Measurements from ENCODE around the gene VCAM1.
A peak's percentile ranks its signal among the peaks of the same experiment; 100 is the strongest.

The VCAM1 gene, protein sequence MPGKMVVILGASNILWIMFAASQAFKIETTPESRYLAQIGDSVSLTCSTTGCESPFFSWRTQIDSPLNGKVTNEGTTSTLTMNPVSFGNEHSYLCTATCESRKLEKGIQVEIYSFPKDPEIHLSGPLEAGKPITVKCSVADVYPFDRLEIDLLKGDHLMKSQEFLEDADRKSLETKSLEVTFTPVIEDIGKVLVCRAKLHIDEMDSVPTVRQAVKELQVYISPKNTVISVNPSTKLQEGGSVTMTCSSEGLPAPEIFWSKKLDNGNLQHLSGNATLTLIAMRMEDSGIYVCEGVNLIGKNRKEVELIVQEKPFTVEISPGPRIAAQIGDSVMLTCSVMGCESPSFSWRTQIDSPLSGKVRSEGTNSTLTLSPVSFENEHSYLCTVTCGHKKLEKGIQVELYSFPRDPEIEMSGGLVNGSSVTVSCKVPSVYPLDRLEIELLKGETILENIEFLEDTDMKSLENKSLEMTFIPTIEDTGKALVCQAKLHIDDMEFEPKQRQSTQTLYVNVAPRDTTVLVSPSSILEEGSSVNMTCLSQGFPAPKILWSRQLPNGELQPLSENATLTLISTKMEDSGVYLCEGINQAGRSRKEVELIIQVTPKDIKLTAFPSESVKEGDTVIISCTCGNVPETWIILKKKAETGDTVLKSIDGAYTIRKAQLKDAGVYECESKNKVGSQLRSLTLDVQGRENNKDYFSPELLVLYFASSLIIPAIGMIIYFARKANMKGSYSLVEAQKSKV

DNA sequence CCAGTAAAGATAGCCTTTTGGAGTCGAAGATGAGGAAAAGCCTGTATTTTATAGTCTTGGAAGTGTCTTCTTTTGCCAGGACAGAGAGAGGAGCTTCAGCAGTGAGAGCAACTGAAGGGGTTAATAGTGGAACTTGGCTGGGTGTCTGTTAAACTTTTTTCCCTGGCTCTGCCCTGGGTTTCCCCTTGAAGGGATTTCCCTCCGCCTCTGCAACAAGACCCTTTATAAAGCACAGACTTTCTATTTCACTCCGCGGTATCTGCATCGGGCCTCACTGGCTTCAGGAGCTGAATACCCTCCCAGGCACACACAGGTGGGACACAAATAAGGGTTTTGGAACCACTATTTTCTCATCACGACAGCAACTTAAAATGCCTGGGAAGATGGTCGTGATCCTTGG, at the start of gene VCAM1:
Gene VCAM1 (plus strand): TSS at position 253 of the 400 bp plus-strand sequence. CDS start 119 bp downstream, at position 372.
- DNase-seq, result no peak

- no peak for DNase-seq
Observed at GRCh38 chr1:100670083-100670482, 49.5 kb upstream of the VCAM1 start.

GRCh38 chr1:100671601-100672000, 47.9 kb upstream of the VCAM1 start:
- no peak for DNase-seq

DNA sequence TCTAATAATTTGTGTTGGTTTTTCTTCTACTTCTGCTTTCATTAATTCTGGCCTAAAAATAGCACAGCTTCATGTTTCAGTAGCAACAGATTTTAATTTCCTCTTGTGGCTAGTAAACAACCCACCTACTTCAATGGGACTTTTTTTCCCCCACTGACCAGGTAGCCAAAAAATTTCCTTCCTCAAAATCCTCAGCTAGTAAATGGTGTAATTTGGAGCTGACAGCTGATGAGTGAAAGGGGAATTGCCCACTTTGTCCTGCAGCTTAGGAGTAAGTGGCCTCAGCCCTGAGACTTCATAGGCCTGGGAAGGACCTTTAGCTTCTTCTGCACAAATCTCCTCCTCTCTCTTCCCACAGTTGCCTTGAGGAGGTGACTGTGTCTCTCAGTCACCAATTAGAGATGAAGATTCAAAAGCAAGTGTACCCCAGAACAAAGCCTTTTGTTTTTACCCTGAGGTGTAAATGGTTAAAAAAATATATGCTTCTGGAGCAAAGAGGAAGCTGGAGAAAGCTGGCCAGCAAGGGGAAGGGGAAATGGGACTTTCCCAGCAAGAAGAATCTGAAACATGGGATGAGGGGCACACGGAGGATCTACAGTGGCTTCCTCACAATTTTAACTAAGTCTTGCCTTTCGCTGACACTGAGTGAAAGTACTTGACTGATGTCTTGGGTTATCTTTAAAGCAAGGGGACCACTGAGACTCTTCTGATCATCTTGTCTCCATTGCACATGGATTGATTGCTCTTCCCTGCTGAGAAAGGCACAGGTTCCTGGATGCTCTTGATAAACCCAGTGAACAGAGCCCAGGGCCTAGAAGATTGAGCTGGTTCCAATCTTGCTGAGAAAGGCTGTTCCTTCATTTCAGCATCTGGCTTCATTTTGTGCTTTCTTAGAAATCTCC, 35.8 kb upstream of the VCAM1 start:
- DNase-seq, result no peak

DNA sequence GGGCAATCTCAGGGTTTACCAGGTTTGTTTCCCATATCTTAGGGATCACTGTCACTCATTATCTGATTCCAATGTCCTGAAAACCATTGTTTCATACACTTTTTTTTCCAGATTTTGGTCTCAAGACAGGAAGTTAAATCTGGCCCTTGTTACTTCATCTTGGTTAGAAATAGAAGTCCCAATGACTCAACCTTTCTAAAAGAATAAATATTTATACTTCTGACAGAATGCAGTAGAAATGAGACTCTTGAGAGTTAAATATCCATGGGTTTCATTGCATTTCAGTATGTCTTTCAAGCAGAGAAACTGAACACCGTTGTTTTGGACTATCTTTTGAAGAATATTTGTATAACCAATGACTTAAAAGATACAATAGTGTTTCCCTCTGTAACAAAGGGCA, 19.8 kb upstream of the VCAM1 start:
- DNase-seq, result no peak

DNA sequence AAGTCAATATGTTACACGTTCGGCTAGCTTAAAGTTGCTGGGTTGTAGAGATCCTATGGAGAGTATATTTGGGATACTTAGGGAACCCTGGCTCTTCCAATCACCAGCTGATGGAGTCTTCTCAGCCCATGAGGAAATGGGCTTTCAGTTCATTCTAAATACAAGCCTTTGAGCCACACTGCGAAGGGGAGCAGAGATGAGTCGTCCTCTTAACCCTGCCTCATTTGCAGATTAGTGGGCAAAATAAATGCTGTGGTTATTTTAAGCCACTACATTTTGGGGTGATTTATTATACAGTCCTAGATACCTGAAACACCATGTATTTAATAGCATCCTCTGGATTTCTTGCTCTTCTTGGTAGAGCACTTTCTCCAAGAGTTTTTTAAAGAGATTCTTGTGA, 19.0 kb upstream of the VCAM1 start:
- DNase-seq, result no peak

DNA sequence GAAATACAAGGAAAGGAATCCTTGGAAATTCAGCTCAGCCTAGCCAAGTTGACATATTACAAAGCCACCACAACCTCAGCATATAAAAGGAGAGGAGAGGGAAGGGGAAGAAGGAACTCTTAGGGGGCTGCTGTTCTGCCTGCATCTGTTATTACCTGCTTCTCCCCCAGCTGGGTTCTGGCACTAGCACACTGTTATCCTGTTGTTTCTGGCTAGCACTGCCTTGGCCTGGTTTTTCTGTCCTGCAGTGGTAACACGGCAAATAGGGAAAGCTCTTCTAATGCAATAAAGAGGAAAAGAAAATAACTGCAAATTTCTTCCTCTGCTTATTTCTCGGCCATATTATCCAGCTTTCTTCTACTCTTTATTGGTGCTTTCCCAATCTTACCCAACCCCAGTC, 16.5 kb upstream of the VCAM1 start:
- no peak for DNase-seq

DNA sequence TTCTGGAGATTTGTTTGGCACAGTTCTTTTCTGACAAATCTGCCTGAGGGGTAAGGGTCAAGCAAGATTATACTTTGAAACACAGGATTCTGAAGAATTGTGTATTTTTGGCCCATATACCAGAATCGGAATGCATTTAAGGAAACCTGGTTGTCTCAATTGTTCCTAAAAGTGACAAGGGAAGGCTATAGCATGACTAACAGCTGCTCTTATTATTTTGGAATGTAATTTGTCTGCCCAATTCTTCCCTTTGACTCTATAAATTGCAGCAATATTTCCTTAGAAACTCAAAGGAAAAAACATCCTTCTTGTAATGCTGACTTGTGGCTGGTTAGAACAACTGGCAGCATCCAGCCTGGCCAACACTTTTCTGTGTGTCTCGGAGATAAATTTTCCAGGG, 15.8 kb upstream of the VCAM1 start:
- no peak for DNase-seq

DNA sequence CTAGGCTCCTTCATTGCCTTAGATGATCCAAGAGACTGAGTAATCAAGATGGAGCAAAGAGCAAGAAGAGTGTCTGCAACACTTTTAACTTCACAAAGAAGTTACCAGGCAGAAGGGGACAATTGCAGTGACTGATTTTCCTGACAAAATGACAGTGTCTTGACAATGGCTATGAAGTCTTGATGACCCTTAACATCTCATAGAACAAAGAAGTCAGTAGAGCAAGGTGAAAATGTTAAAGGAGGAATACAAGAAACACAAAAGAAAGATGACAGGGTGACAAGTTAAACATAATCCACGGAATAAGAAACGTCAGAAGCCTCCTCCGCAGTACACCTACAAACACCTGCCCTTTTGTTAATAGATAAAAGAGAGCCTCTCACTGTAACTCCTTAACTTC, 15.1 kb upstream of the VCAM1 start:
- DNase-seq, result no peak

GRCh38 chr1:100706296-100706695, 13.2 kb upstream of the VCAM1 start:
- no peak for DNase-seq

DNA sequence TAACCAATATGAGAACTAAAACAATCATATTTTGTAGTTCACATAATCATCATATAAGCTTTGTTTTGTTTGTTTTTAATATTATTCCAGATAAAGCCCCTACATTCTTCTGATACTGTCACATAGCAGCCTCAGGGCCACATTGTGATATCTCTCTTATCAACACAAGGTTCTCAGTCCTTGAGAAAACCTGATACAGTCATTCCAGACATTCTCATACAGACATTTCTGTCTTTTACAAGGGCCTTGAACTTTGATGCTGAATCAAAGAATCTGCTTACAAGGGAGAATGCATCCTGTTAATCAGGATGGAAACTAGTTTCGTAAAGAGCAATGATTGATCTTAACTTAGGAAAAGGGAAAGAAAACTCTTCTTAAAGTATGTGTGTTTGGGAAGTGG, 12.7 kb upstream of the VCAM1 start:
- DNase-seq, result no peak

DNA sequence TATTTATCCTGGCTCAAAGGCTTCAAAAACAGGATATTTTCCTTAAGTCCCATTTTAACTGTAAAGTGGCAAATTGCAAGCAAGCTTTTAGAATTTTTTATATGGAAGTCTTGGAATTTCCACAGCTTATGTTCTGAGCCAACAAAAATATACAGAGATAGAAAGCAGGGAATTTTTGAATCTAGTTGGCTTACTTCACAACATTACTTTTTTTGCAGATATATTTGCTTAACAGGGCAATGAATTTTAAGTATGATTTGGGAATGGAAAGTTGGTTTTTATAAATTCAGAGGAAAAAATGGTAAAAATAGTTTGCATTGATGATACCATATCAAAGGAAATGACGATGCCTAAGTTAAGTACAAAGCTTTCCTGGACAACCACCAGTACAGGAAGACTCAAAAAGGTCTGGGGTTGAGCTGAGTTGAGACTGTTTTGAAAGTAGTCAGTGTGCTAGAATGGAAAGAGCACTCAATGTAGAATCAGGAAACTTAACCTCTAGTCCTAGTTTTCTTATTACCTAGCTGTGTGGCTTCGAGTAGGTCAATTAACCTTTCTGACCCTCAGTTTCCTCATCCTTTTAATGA, 11.0 kb upstream of the VCAM1 start:
- no peak for DNase-seq

- no peak for DNase-seq
Observed at GRCh38 chr1:100710906-100711682, 8.4 kb upstream of the VCAM1 start.

- DNase-seq, result peak; percentile 82
Observed at GRCh38 chr1:100713027-100713426, 6.5 kb upstream of the VCAM1 start.

DNA sequence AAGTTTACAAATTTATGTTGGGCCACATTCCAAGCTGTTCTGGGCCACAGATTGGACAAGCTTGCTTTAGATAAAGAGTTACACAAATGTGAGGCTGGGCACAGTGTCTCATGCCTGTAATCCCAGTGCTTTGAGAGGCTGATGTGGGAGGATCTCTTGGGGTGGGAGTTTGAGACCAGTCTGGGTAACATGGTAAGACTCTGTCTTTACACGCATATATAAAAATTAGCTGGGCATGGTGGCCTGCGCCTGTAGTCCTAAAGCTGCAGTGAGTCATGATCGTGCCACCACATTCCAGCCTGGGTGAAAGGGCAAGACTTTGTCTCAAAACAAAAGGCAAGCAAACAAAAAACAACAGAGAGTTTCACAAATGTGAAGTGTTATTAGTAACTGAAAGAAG, 5.9 kb upstream of the VCAM1 start:
- no peak for DNase-seq

DNA sequence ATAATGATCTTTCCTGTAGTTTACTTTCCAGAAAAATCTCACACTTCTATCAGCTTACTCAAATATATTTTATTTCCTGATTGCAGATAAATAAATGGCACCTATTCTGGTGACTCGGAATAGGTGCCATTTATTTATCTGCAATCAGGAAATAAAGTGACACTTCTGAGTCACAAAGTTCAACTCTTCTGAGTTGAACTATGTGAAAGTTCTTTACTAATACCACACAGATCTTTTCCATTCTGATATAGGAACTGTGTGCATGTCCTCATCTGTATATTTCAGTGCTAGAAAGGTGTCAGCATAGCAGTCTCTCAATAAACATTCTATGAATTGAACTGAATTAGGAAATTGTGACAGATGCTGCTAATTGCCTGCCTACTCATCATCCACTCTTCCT, 4.9 kb upstream of the VCAM1 start:
- no peak for DNase-seq

DNA sequence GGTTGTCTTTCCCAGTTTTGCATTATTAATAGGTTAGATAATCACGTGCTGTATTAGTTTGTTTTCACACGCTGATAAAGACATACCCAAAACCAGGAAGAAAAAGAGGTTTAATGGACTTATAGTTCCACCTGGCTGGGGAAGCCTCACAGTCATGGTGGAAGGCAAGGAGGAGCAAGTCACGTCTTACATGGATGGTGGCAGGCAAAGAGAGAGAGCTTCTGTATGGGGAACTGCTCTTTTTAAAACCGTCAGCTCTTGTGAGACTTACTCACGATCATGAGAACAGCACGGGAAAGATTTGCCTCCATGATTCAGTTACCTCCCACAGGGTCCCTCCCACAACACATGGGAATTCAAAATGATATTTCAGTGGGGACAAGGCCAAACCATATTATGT, 2.3 kb upstream of the VCAM1 start:
- DNase-seq, result no peak

DNA sequence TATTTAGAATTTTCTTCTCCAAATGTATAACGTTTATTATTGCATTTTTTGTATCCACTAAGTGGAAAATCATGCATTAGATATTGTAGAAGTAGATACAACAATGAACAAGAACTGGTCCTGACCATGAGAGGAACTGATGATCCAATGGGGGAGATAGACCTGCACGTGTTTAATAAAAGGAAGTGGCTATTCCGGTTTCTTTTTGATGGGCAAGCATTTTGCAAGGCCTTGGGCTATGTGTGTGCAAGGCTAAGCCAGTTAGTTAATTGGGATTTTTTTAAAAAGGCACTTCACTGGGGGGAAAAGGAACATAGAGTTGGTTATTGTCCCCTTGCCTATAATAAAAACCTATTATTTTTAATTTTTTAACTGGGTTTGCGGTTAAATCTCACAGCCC, 961 bp upstream of the VCAM1 start:
- no peak for DNase-seq

GRCh38 chr1:100720101-100720500, 559 bp downstream of the VCAM1 start:
- DNase-seq, result no peak

DNA sequence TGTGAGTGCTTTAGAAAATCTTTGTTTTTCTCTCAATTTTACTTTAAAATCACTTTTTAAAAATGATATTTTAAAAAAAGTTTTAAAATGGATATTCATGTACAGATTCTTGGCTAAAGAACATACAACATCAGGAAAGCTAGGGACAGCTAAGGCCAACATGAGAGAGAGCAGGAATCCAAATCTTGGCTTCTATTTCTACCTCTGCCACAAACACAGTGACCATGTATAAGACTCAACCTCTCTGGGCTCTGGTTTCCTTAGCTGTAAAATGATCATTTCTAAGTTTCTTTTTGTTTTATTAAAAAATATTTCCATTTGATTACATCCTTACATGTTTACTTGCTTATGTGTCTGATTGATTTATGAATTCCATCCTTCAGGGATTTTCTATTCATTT, 1.2 kb downstream of the VCAM1 start:
- DNase-seq, result no peak

GRCh38 chr1:100721526-100722207, 2.1 kb downstream of the VCAM1 start:
- no peak for DNase-seq

DNA sequence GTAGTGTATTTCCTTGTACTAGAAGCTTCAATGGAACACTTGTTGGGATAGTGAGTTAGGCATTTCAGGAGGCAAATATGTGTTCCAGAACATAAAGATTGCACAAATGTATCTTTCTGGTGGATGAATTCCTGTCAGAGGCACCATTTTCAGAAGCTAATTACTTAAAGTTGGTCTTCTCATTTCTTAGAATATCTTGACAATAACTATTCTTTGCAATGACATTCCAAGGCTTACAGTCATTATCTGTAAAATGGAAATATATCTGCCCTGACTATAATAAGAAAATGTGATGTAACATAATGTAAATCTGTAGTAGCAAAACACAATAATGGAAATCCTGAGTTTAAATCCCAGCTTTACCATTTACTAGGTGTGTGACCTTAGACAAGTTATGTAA, 2.7 kb downstream of the VCAM1 start:
- DNase-seq, result no peak

Measured in activated CD8-positive, alpha-beta memory T cell treated with anti-CD3 and anti-CD28 coated beads, Interleukin-2, amount 50 U/mL, for 4 hours (primary cell).